ENCODE data around the gene DEF6.
A peak's percentile ranks its signal among the peaks of the same experiment; 100 is the strongest.
"Not testable (repeated sequence)": the region's sequence is repeated elsewhere in the genome, so short reads cannot be mapped to it uniquely, and the experiment has no call there.

Gene DEF6

GRCh38 chr6:35321091-35321490 lies 23.5 kb downstream of the DEF6 start:
- H2BK15ac ChIP-seq (replicated peaks; ENCODE audit: low read depth): no peak overlapping the region
- H3K9ac ChIP-seq (ENCODE audit: low read length): no peak overlapping the region
- no peaks in the 10 kb centered on the region for H3K36me3 ChIP-seq (ENCODE audit: control insufficient read depth, insufficient read depth, low read length)
- no peak overlapping the region for H2BK120ac ChIP-seq (ENCODE audit: low read depth, low read length)
- no peak overlapping the region for H4K5ac ChIP-seq (ENCODE audit: low read length)
- no peaks in the 10 kb centered on the region for H3K4me1 ChIP-seq (ENCODE audit: control insufficient read depth, low read depth, low read length)
- no peaks in the 10 kb centered on the region for H3K79me1 ChIP-seq (ENCODE audit: low read length)
- H3K27ac ChIP-seq (ENCODE audit: low read depth, low read length): no peak overlapping the region
- H3K56ac ChIP-seq (ENCODE audit: low read length): no peak overlapping the region
- no CpG with 5 or more reads among the region's 8 CpGs for WGBS (ENCODE audit: extremely low coverage, insufficient coverage, low lambda C conversion rate)
- no peak overlapping the region for H3K23ac ChIP-seq (ENCODE audit: low read length)
- DNase-seq: no peak
- H3K27me3 ChIP-seq (ENCODE audit: insufficient read depth, low read length, poor library complexity): peaks cover 2% of the 10 kb centered on the region
- H3K4me2 ChIP-seq (ENCODE audit: low read length): no peak overlapping the region
- no peaks in the 10 kb centered on the region for H3K79me2 ChIP-seq (ENCODE audit: control insufficient read depth, insufficient read depth, low read length)
- no peak overlapping the region for H2AK5ac ChIP-seq (ENCODE audit: low read length)
- no peak overlapping the region for H2BK5ac ChIP-seq (ENCODE audit: low read length)
- H4K8ac ChIP-seq (ENCODE audit: low read depth, low read length): no peak overlapping the region
- H3K18ac ChIP-seq (ENCODE audit: low read length): no peak overlapping the region
- no peak overlapping the region for H3K4ac ChIP-seq (ENCODE audit: low read depth, low read length)
- H3K4me3 ChIP-seq (ENCODE audit: low read length): no peak overlapping the region

GRCh38 chr6:35327349-35328027 lies 29.9 kb downstream of the DEF6 start:
- no peaks in the 10 kb centered on the region for H3K27me3 ChIP-seq (ENCODE audit: insufficient read depth, low read length, poor library complexity)
- no peak overlapping the region for H3K9ac ChIP-seq (ENCODE audit: low read length)
- H3K4ac ChIP-seq (ENCODE audit: low read depth, low read length): no peak overlapping the region
- H3K56ac ChIP-seq (ENCODE audit: low read length): no peak overlapping the region
- no peak overlapping the region for H3K27ac ChIP-seq (ENCODE audit: low read depth, low read length)
- no peak overlapping the region for H3K4me2 ChIP-seq (ENCODE audit: low read length)
- DNase-seq: peak; percentile 76
- H3K18ac ChIP-seq (ENCODE audit: low read length): no peak overlapping the region
- H2BK5ac ChIP-seq (ENCODE audit: low read length): no peak overlapping the region
- H3K79me2 ChIP-seq (ENCODE audit: control insufficient read depth, insufficient read depth, low read length): no peaks in the 10 kb centered on the region
- H2AK5ac ChIP-seq (ENCODE audit: low read length): no peak overlapping the region
- no peak overlapping the region for H2BK120ac ChIP-seq (ENCODE audit: low read depth, low read length)
- H2BK15ac ChIP-seq (replicated peaks; ENCODE audit: low read depth): no peak overlapping the region
- no peaks in the 10 kb centered on the region for H3K36me3 ChIP-seq (ENCODE audit: control insufficient read depth, insufficient read depth, low read length)
- H3K4me3 ChIP-seq (ENCODE audit: low read length): no peak overlapping the region
- whole genome bisulfite sequencing (ENCODE audit: extremely low coverage, insufficient coverage, low lambda C conversion rate): no CpG with 5 or more reads among the region's 7 CpGs
- no peak overlapping the region for H4K5ac ChIP-seq (ENCODE audit: low read length)
- no peaks in the 10 kb centered on the region for H3K4me1 ChIP-seq (ENCODE audit: control insufficient read depth, low read depth, low read length)
- no peaks in the 10 kb centered on the region for H3K79me1 ChIP-seq (ENCODE audit: low read length)
- H3K23ac ChIP-seq (ENCODE audit: low read length): no peak overlapping the region
- no peak overlapping the region for H4K8ac ChIP-seq (ENCODE audit: low read depth, low read length)

GRCh38 chr6:35328108-35328723 lies 30.6 kb downstream of the DEF6 start:
- H2AK5ac ChIP-seq (ENCODE audit: low read length): no peak overlapping the region
- H3K79me2 ChIP-seq (ENCODE audit: control insufficient read depth, insufficient read depth, low read length): no peaks in the 10 kb centered on the region
- DNase-seq: no peak

GRCh38 chr6:35328965-35329364 lies 31.3 kb downstream of the DEF6 start:
- no CpG with 5 or more reads among the region's 8 CpGs for WGBS (ENCODE audit: extremely low coverage, insufficient coverage, low lambda C conversion rate)
- H3K27ac ChIP-seq (ENCODE audit: low read depth, low read length); H3K56ac ChIP-seq (ENCODE audit: low read length): not testable (repeated sequence)

More at GRCh38 chr6:35328108-35328723, 30.6 kb downstream of the DEF6 start:
- H3K4me3 ChIP-seq (ENCODE audit: low read length): no peak overlapping the region
- H3K4me1 ChIP-seq (ENCODE audit: control insufficient read depth, low read depth, low read length): no peaks in the 10 kb centered on the region
- no peak overlapping the region for H4K5ac ChIP-seq (ENCODE audit: low read length)
- no peaks in the 10 kb centered on the region for H3K36me3 ChIP-seq (ENCODE audit: control insufficient read depth, insufficient read depth, low read length)
- no peak overlapping the region for H3K18ac ChIP-seq (ENCODE audit: low read length)
- no peak overlapping the region for H3K27ac ChIP-seq (ENCODE audit: low read depth, low read length)
- H3K27me3 ChIP-seq (ENCODE audit: insufficient read depth, low read length, poor library complexity): no peaks in the 10 kb centered on the region
- H2BK120ac ChIP-seq (ENCODE audit: low read depth, low read length): no peak overlapping the region
- no peak overlapping the region for H4K8ac ChIP-seq (ENCODE audit: low read depth, low read length)
- no peak overlapping the region for H3K9ac ChIP-seq (ENCODE audit: low read length)
- WGBS (ENCODE audit: extremely low coverage, insufficient coverage, low lambda C conversion rate): no CpG with 5 or more reads among the region's 1 CpG
- H3K79me1 ChIP-seq (ENCODE audit: low read length): no peaks in the 10 kb centered on the region
- H2BK15ac ChIP-seq (replicated peaks; ENCODE audit: low read depth): no peak overlapping the region
- H3K4ac ChIP-seq (ENCODE audit: low read depth, low read length): no peak overlapping the region
- H2BK5ac ChIP-seq (ENCODE audit: low read length): no peak overlapping the region
- H3K56ac ChIP-seq (ENCODE audit: low read length): no peak overlapping the region
- no peak overlapping the region for H3K4me2 ChIP-seq (ENCODE audit: low read length)
- H3K23ac ChIP-seq (ENCODE audit: low read length): no peak overlapping the region

GRCh38 chr6:35330541-35331119 lies 33.0 kb downstream of the DEF6 start:
- H3K79me1 ChIP-seq (ENCODE audit: low read length): no peaks in the 10 kb centered on the region
- no peak overlapping the region for H3K4me3 ChIP-seq (ENCODE audit: low read length)
- no CpG with 5 or more reads among the region's 9 CpGs for WGBS (ENCODE audit: extremely low coverage, insufficient coverage, low lambda C conversion rate)
- H3K4me1 ChIP-seq (ENCODE audit: control insufficient read depth, low read depth, low read length): no peaks in the 10 kb centered on the region
- H3K79me2 ChIP-seq (ENCODE audit: control insufficient read depth, insufficient read depth, low read length): no peaks in the 10 kb centered on the region
- H3K4me2 ChIP-seq (ENCODE audit: low read length): no peak overlapping the region
- H3K27ac ChIP-seq (ENCODE audit: low read depth, low read length): no peak overlapping the region
- H3K4ac ChIP-seq (ENCODE audit: low read depth, low read length): no peak overlapping the region
- no peak overlapping the region for H2BK120ac ChIP-seq (ENCODE audit: low read depth, low read length)
- H4K5ac ChIP-seq (ENCODE audit: low read length): no peak overlapping the region
- no peak overlapping the region for H2BK15ac ChIP-seq (replicated peaks; ENCODE audit: low read depth)
- no peak overlapping the region for H3K9ac ChIP-seq (ENCODE audit: low read length)
- H4K8ac ChIP-seq (ENCODE audit: low read depth, low read length): no peak overlapping the region
- H3K23ac ChIP-seq (ENCODE audit: low read length): no peak overlapping the region
- H3K56ac ChIP-seq (ENCODE audit: low read length): no peak overlapping the region
- H3K18ac ChIP-seq (ENCODE audit: low read length): no peak overlapping the region
- no peak overlapping the region for H2BK5ac ChIP-seq (ENCODE audit: low read length)
- H3K27me3 ChIP-seq (ENCODE audit: insufficient read depth, low read length, poor library complexity): no peaks in the 10 kb centered on the region
- no peaks in the 10 kb centered on the region for H3K36me3 ChIP-seq (ENCODE audit: control insufficient read depth, insufficient read depth, low read length)
- DNase-seq: no peak
- H2AK5ac ChIP-seq (ENCODE audit: low read length): no peak overlapping the region

More at GRCh38 chr6:35328965-35329364, 31.3 kb downstream of the DEF6 start:
- not testable (repeated sequence) for H3K18ac ChIP-seq (ENCODE audit: low read length); H2BK5ac ChIP-seq (ENCODE audit: low read length); H4K8ac ChIP-seq (ENCODE audit: low read depth, low read length); H2BK120ac ChIP-seq (ENCODE audit: low read depth, low read length); H4K5ac ChIP-seq (ENCODE audit: low read length); H3K4me2 ChIP-seq (ENCODE audit: low read length); H3K9ac ChIP-seq (ENCODE audit: low read length); H3K79me1 ChIP-seq (ENCODE audit: low read length); H3K4me1 ChIP-seq (ENCODE audit: control insufficient read depth, low read depth, low read length); H3K4me3 ChIP-seq (ENCODE audit: low read length); DNase-seq; H3K4ac ChIP-seq (ENCODE audit: low read depth, low read length); H2AK5ac ChIP-seq (ENCODE audit: low read length); H3K79me2 ChIP-seq (ENCODE audit: control insufficient read depth, insufficient read depth, low read length); H3K36me3 ChIP-seq (ENCODE audit: control insufficient read depth, insufficient read depth, low read length); H3K27me3 ChIP-seq (ENCODE audit: insufficient read depth, low read length, poor library complexity); H2BK15ac ChIP-seq (replicated peaks; ENCODE audit: low read depth); H3K23ac ChIP-seq (ENCODE audit: low read length)
